Measurements from ENCODE around the gene GPR176.

Gene GPR176, protein sequence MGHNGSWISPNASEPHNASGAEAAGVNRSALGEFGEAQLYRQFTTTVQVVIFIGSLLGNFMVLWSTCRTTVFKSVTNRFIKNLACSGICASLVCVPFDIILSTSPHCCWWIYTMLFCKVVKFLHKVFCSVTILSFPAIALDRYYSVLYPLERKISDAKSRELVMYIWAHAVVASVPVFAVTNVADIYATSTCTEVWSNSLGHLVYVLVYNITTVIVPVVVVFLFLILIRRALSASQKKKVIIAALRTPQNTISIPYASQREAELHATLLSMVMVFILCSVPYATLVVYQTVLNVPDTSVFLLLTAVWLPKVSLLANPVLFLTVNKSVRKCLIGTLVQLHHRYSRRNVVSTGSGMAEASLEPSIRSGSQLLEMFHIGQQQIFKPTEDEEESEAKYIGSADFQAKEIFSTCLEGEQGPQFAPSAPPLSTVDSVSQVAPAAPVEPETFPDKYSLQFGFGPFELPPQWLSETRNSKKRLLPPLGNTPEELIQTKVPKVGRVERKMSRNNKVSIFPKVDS

DNA sequence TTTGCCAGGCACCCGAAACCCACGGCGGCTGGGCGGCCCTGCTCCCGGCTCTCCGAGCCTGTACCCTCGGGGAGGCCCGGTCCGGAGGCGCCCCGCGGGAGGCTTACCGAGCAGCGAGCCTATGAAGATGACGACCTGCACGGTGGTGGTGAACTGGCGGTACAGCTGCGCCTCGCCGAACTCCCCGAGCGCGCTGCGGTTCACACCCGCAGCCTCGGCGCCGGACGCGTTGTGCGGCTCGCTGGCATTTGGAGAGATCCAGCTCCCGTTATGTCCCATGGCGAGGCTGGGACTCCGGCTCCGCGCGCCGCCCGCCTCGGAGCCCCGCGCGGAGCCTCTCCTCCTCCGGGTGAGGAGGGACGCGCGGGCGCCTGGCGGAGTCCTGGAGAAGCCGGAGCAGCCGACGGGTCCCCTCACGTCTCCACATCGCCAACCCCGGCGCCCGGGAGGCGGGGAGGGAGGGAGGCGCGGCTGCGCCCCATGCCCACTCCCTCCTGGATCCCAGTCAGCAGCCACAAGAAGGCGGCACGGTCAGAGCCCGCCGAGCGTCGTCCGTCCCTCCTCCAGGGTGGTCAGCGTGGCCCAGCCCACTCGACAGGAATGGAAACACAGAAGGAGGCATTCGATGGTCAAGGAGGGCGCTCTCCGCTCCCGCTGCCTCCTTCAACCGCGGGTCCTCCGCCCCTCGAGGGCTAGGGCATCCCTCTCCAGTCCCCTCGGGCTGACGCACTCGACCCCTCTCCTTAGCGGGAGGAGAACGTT is at the start of gene GPR176:
TSS of gene GPR176 (minus strand) at position 519 of the 762 bp plus-strand sequence. CDS start at position 279, 240 bp downstream.
- DNase-seq (ENCODE audit: low spot score): no peak

DNA sequence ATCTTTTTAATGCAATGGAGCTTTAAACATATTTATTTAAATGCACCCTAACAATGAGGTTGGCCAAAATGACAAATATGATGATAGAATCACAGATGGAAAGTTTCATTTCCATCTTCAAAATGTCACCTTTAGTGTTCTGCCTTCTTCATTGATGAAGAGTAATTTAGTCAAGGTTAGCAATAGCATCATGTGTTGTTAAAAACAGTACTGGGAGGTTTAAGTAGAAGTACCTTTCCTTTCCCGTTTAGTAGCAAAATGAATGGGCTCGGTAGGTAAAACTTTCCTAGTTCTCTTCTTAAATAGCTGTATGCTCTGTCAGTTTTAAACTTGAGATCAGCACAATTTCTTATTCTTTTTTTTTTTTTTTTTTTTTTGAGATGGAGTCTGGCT is 48.9 kb upstream of the GPR176 start:
- no peak for DNase-seq (ENCODE audit: low spot score)

DNA sequence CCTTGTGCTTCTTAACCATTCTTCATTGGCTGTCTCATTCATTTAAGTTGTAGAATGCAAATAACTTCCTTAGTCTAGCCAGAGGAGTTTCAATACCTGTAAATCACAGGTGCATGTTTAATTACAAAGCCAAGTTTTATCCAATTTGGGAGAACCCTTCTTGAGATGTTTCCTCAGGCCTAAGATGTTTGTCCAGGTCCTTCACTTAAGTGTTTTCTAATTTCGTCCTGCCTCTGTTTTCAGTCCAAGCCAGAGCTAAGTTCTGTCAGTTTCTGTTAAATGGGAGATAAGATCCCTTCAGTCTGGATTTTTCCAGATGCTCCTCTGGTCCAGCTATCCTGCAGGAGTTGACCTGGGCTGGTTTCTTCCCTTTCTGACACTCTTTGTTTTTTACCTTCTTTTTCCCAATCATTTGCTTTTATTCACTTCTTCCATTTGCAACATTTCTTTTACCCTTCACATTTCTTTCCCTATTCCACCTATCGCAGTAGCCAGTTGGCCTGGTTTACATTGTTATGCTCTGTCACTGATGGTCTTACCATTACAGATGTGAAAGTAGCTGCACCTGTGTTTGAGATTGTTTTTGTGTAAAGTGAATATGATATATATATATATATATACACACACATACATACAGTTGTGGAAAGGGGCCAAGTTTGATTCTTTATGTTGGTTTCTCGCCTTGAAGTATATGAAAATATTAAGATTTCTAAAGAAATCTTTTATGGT is 48.4 kb upstream of the GPR176 start:
- DNase-seq (ENCODE audit: low spot score): no peak

DNA sequence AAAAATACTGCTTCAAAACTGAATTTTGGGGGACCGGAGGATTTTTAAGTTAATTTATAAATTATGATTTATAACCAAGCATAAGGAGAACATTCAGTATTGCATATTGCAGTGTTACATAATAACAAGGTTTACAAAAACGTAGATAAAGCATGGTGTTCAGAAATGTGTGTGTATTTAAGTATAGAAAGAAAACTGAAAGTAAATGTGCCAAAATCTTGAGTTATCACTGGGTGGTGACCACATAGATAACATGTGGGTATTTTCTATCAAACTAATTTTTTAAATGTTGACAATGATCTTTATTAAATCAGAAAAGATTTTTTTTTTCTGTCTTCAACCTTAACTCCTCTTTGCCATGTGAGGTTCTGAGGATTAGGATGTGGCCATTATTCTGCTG is 46.5 kb upstream of the GPR176 start:
- DNase-seq (ENCODE audit: low spot score): no peak

GRCh38 chr15:39963786-39964185 is 43.7 kb upstream of the GPR176 start:
- DNase-seq (ENCODE audit: low spot score): no peak

- no peak for DNase-seq (ENCODE audit: low spot score)
These were observed 41.0 kb upstream of the GPR176 start for GRCh38 chr15:39961051-39961450.

DNA sequence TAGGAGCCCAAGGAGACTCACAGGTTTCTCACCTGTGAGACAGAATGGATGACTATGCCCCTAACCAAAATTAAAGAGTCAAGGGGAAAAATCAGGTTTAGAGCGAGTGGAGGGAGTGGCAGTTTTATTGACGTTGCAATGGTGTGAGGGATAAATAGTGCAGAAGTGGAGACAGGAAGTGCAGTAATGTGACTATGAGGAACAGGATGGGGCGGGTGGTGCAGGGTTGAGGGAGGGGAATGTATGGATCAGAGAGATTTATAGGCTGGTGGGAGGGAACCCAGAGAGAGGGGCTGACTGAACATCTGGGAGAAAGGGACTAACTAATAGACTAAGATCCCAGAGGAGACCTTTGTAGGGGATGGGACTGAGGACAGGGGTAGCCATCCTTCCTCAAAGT is 40.3 kb upstream of the GPR176 start:
- DNase-seq (ENCODE audit: low spot score): no peak

DNA sequence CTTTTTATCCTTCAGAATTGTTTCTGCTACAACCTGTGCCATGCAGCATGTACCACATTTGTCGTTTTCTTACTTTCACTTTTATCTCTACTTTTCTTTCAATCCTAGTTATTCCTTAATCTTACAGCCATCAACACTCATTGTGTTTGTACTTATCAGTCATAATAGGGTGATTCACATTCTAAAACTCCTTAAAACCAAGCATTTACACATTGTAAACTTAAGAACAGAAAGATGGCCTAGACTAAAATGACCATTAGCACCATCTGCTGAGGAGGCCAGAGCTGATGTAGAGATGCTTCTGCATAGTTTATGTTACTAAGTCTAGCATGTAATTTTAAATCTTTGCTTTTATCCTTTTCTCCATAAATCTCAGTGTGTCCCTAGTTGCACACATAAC is 39.3 kb upstream of the GPR176 start:
- DNase-seq (ENCODE audit: low spot score): no peak

DNA sequence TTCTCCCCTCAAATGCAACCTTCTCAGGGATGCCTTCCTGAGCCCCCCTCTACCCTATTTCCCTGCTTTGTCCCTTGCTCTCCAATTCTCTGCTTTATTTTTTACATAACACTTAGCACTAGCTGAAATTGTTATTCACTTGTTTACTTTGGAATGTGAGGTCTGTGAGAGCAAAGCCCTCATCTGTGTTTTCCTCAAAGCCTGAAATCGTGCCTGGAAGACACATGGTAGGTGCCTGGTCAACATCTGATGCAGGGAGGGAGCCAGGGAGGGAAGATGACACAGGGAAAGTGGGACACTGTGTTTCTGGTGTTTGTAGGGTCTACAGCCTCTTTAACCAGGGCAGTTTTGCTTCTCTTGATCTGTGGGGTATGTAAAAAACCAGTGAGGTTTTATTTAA is 37.4 kb upstream of the GPR176 start:
- no peak for DNase-seq (ENCODE audit: low spot score)

- DNase-seq (ENCODE audit: low spot score): no peak
These were observed 33.5 kb upstream of the GPR176 start for GRCh38 chr15:39953521-39953920.

GRCh38 chr15:39951561-39951960 is 31.5 kb upstream of the GPR176 start:
- DNase-seq (ENCODE audit: low spot score): no peak

DNA sequence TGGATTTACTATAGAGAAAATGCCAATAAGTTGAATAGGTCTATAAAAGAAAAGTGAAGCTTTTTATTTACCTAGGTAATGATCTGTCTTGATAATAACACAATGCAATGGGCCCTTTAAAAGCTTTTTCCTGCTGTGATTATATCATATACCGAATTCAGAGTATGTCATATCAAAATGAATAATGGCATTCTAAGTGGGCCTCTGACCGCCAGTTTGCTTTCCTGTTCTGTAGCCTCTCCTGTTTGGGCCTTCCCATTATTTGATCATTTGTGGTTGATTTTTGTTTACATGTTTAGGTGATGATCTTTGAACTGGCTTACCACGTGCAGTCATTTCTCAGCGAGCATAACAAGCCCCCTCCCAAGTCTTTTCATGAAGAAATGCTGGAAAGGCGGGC is 28.8 kb upstream of the GPR176 start:
- no peak for DNase-seq (ENCODE audit: low spot score)

GRCh38 chr15:39947401-39948197 is 27.5 kb upstream of the GPR176 start:
- no peak for DNase-seq (ENCODE audit: low spot score)

- no peak for DNase-seq (ENCODE audit: low spot score)
These were observed 26.8 kb upstream of the GPR176 start for GRCh38 chr15:39946862-39947261.

- no peak for DNase-seq (ENCODE audit: low spot score)
These were observed 24.7 kb upstream of the GPR176 start for GRCh38 chr15:39944726-39945125.

GRCh38 chr15:39942753-39943150 is 22.7 kb upstream of the GPR176 start:
- DNase-seq (ENCODE audit: low spot score): no peak

DNA sequence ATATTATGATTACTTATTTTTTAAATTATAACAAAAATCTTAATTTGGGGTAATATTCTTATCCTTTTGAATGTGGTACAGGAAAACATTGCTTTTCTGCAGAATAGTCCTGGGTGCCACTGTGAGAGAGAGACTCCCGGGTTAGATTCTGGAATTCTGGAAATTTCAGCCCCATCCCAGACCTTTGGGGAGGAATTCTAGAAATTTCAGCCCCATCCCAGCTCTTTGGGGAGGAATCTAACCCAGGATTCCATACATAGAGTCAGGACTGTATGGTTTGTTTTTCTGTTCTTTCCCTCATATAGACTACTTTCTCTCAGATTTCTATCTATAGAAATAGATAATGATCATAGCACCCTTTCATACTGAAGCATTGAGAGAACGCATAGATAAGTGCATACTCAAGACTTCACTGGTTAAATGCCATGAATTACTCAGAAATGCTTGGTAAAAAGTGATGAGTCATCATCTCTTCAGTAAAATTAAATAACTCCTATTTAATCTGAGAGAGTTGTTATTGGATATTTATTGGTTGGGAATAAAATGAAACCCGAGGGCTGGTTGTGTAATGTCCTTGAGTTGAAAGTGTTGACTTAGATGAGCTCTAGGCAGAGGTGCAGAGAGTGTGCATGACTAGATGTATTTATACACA is 22.2 kb upstream of the GPR176 start:
- no peak for DNase-seq (ENCODE audit: low spot score)

DNA sequence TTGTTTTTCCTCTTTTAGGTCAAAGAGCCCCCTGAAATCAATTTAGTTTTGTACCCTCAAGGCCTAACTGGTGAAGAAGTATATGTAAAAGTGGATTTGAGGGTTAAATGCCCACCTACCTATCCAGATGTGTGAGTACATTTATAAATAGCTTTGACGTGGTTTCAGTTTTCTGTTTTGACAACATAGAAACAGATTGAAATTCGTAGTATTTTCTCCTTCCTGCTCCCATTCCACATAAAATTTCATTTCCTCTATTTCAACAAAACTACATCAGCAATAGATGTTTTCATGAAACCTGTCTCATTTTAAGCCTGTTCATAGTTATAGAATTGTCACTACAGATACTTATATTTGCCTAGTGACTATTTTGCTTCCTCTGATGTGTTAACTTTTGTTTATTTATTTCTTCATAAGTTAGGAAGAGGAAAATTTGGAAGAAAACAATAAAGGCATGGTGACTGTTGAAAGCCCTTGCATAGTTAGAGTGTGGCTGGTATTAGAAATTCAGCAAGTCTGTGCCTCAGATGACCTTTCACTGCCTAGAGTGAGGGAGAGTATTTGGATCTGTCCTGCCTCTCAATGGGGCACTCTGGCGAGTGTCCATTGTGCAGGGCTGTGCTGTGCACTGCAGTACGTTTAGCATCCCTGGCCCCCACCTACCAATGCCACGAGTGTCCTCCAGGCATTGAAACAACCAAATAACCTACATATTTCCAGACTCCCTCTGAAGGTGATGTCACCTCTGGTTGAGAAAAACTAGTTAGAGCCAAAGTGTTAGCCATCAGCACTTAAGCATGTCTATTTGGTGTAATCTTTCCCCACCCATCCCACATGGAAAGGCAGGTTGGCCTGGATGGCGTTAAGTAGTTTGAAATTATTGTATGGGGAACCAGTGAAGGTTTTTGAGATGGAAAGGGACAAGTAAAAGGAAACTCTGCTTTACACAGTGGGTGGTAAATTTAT is 19.7 kb upstream of the GPR176 start:
- no peak for DNase-seq (ENCODE audit: low spot score)

DNA sequence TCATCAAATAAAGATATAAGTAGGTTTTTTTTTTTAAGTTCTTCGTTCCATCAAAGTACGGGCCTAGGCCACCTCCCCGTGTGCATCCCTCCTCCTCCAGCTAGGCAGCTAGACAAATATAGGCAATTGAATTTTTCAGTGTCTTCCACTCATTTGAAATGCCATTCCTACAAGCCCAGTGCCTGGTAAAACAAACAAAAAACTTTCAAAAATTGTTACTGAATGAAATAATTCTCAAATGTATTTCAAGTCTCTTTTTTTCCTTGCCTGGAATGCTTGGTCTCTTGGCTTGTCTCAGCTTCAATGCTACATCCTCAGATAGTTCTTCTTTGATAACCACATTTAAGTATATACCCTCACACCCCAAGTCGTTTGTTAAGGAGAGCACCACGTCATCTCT is 17.6 kb upstream of the GPR176 start:
- DNase-seq (ENCODE audit: low spot score): no peak

- DNase-seq (ENCODE audit: low spot score): no peak
These were observed 16.6 kb upstream of the GPR176 start for GRCh38 chr15:39936681-39937080.

Measured in putamen (tissue), 1 donor.